Activated CD8-positive, alpha-beta memory T cell treated with anti-CD3 and anti-CD28 coated beads for 48 hours (primary cell): Measurements from ENCODE around the gene PPIL6.

Source experiments
- DNase-seq, 3 experiments: peaks; one replicate each; pipeline ENCODE4 v3.0.0-alpha.2; 2020; ENCODE audit warnings: low read depth in 2 of 3, low spot score in 2 of 3

Gene PPIL6

DNA sequence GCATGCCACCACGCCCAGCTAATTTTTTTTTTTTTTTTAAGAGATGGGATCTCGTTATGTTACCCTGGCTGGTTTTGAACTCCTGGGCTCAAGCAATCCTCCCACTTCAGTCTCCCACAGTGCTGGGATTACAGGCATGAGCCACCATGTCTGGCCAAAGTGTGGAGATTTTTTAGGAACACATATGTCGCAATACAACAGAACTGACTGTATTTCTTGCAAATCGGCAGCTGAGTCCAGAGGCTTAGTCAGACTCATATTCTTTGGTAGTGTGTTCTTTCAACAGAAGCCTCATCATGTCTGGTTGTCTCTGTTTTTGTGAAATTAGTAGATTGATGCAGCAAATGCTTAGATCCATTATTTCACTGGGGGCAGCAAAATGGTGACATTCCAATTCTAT is 34.2 kb downstream of the PPIL6 start:
- DNase-seq: no peak

DNA sequence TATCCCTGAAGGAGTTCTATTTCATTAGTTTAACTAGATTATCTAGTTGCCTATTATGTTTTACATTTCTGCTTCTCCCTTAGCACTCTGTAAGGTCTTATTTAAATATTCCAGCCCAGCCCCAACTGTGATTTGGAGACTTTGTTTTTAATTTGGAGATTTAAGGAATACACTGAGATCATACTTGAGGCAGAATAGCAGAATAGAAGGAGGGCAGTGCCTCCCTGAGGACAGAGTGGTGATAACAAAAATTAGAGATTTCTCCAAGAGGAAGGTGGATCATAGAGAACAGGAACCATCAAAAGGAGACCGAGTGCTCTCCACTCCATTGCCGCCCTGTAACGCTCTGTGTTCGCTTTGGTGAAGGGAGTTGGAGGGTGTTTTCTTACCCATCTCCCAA is 43.4 kb downstream of the PPIL6 start:
- DNase-seq: no peak

GRCh38 chr6:109396046-109396718 is 44.2 kb downstream of the PPIL6 start:
- DNase-seq: no peak

GRCh38 chr6:109393886-109394281 is 46.5 kb downstream of the PPIL6 start:
- DNase-seq: no peak

- no peak for DNase-seq
Measured at GRCh38 chr6:109393157-109393885, 47.1 kb downstream of the PPIL6 start.

DNA sequence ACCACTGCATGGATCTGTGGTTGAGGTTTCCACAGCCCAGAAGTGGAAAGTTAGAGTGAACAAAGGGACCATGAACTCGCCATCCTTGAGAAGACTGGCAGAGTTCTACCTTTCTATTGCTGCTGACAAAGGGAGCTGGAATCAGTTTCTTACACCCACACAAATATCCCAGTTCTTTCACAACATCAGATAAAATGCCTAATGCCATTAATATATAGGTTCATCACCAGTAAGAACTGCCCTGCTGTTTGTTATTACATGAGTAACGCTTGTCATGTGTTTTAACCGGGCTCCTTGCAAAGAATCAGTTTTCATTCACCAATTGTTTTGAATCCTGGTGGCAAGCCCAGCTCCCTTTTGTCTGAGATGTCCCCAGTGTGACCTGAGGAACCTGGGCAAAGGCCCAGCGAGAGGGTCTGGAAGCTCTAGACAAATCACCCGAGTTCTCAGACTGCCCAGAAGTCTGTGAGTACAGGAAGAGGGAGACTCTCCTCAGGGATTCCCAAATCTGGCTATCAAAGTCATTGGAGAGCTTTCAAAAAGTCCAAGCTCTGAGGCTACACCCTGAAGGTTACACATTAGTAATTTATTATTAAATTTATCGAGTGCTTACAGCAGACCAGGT is 50.7 kb downstream of the PPIL6 start:
- no peak for DNase-seq

GRCh38 chr6:109388265-109388664 is 52.2 kb downstream of the PPIL6 start:
- DNase-seq: no peak

DNA sequence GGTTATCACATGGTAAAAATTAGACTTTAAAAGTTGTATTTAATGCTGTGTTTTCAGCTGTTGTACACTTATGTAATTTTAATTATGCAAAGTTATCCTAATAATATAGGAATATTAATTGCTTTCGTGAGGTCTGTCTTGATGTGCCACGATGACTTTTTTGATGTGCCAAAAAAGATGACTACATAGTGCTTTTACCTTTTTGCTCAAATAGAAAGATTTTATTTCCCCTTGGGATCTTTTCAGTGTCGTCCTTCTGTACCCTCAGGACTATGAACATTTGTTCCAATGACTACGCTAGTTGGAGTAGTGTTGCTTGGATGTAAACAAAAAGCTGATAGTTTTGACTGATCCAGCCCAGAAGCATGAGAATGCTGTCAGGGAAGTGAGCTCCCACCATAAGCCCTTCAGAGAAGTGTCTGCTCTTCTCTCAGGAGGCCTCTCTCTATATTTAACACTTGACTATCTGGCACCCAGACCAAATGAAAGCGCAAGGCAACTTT is 56.9 kb downstream of the PPIL6 start:
- DNase-seq: no peak

DNA sequence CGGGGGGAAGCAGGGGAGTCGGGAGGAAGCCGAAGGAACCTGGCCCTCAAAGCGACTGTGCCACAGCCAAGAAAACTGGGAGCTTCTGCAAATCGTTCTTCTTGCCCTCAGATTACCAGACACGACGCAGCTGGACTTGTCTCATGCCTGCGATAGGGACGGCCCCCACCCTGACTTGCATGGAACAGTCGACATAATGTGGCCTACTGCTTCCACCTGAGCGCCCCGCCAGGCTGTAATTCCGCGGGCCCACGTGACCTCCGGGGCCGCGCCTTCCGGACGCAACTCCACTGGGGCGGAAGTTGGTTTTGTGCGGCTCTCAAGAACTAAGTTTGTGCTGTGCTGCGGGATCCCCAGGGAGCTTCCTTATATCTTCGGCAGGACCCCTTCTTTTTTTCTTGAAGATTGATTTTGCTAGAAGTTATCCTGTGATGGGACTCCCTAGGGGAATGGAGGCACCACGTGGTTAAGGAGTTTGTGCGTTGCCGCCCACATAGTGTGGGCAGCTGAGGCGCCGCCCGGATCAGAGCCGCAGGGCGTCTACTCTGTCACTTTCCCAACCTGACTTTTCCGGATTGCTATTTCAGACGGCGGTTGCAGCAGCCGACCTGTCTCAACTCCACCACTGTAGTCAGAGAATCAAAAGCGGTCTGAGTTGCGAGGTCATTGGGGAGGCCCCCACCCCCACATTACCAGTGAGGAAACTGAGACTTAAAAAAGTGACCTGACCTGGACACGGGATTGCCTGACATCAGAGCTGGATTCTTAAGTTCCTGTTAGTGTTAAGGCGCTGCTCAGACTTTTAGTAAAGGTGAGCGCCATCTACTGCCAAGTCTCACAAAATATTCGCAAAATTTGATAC is 57.6 kb downstream of the PPIL6 start:
- DNase-seq: peak; percentile 78 to 88 (median 82)

DNA sequence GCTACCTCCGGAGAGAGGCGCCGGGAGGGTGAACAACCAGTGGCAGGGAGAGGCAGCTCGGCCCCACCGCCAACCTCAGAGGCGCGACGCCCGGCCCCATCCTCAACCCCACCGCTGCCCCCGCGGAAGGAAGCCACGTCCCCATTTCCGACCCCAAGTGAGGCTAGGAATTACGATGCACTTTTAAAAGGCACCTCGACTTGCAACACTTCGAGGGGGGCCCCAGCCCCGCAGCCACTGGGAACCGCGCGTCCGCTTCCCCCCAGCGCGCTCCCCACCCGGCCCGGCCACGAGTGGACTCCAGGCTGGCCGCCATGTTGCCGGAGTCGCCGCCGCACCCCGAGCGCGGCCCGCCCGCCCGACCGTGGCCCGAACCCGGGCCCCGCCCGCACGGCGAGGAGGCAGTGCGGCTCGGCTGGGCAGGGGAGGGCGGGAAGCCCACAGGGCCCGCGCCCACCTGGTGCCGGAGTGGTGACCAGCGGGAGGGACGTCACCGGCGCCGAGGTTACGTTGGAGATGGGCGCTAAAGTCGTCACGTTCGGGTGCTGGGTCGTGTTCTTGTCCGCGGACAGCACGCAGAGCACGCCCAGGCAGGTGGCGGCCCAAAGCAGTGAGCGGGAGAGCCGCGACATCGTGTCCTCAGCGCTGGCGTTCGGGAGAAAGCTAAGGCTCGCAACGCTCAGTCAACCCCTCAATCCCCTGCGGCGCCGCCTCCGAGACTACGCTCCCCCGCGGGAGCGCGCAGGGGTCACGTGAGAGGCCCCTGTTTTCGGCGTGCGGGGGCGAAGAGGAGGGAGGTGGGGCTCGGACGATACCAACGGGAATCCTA is 58.5 kb downstream of the PPIL6 start, which contains the start of gene CD164:
Gene CD164 (minus strand): TSS at position 721 of the 829 bp plus-strand sequence. CDS start 89 bp downstream, at position 632.
- DNase-seq: peak; percentile 69 to 83 (median 76)

GRCh38 chr6:109381061-109381746 is 59.2 kb downstream of the PPIL6 start:
- no peak for DNase-seq

GRCh38 chr6:109379711-109380110 is 60.7 kb downstream of the PPIL6 start:
- DNase-seq: no peak

- no peak for DNase-seq
Measured at GRCh38 chr6:109377717-109378116, 62.7 kb downstream of the PPIL6 start.

- DNase-seq: no peak
Measured at GRCh38 chr6:109374326-109374892, 66.0 kb downstream of the PPIL6 start.

DNA sequence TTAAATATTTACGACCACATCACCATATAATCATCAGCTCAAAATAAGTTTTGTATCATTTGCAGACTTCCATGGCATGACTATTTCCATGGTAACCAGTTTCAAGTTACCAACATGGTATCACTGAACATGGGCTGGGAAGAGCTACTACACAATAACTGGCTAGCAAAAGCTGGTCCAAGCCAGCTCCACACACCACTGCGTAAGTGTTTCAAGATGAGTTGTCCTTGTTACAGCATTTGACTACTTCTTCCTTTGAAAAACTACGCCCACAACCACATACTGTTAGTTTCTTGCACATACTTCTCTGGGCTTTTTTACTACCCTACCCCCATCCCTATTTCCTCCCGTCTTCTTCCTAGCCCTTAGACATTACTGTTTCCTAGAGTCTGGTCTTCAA is 66.7 kb downstream of the PPIL6 start:
- no peak for DNase-seq

DNA sequence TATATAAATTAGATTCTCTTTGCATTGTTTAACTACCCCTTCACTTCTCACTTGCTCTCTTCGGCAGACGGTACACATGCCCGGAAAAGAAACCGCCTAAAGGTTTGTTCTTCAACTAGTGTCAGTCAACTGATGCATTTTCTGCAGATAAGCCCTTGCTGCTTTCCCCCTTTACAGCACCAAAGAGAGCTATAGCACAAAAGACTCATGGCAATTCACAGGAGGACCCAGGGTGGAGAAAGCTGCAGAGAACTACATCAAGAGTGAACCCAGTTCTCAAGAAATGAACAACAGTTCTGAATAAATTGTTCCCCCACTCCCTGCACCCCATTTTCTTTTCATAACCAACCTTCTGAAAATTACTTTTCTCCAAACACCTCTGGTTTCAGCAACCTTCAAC is 67.1 kb downstream of the PPIL6 start:
- no peak for DNase-seq

DNA sequence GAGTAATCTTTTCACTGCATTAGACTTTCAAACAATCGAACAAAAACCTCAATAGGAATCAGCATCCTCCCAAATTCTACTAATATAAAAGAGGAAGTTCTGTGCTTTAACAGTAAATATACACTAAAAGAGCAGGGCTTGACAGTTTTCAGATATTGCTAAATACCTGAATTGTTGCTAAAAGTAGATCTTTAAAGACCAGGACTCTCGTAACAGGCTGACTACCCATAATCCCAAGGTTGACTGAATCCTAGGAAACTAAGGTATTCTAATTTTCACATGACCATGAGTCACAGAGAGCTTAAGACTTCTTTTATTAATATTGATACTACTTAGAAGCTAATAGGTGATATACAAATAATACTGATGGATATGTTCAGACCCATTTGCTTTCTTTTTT is 68.3 kb downstream of the PPIL6 start:
- DNase-seq: no peak

GRCh38 chr6:109370792-109371191 is 69.6 kb downstream of the PPIL6 start:
- DNase-seq: no peak

DNA sequence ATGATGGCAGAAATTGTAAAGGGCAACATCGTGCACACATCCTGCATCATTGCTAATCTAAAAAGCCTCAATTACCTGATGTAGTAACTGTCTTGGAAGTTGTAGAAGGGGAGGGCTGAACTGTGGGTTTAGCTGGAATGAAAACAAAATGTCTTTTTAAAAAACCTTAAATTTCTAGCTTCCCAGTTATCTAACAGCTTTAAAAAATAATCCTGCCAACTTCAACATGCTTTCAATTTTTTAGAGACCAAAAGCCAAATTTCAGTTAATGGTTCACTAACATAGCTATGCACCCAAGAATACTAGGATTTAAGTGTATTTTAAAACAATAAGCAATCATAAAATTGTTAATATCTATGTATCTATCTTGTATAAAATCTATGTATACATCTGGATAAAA is 70.1 kb downstream of the PPIL6 start:
- DNase-seq: no peak
